ENCODE data around the gene AOAH. TPM values are rescaled to one million over a fixed set of nuclear protein-coding genes. Genes with fewer than 3 reads are reported as not detected.
A peak's percentile ranks its signal among the peaks of the same experiment; 100 is the strongest.

AOAH gene
- total RNA-seq, 1 experiment from 2014 or later, result 29.3 TPM

DNA sequence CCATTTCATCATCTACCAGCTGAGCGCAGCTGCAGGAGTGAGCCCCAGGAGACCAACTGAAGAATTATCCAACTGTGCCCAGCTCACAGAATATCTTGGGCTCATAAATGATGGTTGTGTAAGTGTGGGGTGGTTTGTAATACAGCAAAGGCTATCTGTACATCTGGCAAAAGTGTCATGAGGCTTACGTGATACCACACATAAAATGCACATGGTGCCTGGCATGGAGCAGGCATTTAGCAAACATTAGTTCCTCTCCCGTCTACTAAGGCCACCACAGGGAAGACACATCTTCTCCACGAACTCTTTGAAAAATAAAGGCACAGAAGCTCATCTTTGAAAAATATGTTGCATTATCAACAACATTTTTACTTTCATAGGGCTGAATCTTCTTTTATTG lies 32.3 kb downstream of the AOAH start:
- DNase-seq (ENCODE audit: low spot score), result no peak

DNA sequence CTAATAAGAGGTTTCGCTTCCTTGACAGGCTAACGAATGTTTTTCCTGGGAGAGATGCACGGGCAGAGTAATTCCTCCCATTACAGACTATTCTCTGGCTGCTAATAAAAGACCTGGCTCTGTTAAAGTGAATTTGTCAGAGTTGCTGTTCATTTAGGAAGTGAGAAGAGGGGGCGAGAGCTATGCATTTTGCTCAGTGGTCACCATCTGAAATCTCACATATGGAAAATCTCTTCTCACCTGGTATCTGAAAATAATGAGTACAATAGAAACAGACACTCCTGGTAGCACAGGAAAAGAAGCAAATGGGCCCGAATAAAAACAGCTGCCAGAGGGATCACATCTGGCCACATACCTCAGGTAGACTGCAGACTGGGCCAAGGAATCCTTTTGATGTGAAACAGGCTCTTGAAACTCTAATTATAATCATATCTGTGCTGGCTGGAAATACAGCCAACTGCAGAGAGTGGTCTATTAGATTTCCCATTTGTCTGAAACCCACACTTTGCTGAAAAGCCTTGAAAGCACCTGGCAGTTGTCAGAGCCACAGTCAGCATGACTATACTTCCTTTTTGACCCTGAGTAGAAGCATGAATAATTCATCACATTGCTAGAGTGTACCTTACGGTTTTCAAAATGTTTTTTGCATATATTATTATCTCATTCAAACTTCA lies 33.6 kb downstream of the AOAH start:
- DNase-seq (ENCODE audit: low spot score), result no peak

DNA sequence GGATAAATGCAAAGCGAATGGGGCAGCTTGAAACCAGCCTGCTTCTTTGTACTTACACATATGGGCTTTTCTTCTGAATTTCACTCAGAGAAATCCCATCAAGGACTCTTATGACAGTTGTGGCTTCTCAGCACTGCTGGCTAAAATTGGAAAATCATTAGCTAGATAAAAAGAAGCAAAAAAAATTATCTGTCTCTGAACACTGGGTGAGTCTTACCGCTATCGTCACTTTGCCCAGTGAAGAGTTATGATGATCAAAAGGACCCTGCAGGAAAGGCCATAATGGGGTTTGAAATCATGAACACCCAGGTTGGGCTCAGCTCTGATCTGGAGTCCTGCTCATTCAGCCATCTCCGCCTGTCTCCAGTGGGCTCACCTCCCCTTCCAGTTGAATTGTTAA lies 34.3 kb downstream of the AOAH start:
- DNase-seq (ENCODE audit: low spot score), result no peak

DNA sequence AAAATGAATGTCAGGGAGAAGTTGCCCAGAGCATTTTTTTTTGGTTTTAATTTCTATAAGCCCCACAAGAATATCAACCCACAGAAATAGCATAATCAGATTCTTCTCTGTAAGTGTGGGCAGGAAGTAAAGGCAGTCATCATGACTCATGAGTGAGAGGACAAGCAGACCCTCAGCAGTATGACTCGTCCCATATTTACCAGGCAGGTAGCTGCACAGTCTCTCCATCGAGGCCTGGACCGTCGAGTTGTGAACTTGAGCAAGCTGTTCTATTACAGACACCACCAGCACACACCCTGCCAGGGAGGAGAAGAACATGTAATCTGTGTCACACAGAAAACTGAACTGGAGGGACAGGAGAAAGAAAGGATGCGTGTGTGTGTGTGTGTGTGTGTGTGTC lies 37.8 kb downstream of the AOAH start:
- peak; percentile 56 for DNase-seq (ENCODE audit: low spot score)

DNA sequence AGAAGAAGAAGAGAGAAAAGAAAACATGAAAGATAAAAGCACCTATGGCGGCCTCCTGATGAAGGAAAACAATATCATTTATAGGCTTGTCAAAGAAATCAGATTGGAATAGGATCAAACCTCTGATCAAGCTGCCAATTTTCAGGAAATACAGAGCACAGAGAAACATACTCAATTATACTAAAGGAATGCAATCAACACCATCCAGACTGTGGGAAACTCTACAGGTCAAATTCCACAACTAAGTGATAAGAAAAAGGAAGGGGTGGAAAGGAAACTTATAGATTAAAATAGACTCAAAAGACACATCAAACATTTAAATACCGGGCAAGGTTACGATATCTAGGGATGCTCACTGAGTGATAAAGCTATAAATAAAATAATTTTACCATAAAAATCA lies 39.3 kb downstream of the AOAH start:
- no peak for DNase-seq (ENCODE audit: low spot score)

DNA sequence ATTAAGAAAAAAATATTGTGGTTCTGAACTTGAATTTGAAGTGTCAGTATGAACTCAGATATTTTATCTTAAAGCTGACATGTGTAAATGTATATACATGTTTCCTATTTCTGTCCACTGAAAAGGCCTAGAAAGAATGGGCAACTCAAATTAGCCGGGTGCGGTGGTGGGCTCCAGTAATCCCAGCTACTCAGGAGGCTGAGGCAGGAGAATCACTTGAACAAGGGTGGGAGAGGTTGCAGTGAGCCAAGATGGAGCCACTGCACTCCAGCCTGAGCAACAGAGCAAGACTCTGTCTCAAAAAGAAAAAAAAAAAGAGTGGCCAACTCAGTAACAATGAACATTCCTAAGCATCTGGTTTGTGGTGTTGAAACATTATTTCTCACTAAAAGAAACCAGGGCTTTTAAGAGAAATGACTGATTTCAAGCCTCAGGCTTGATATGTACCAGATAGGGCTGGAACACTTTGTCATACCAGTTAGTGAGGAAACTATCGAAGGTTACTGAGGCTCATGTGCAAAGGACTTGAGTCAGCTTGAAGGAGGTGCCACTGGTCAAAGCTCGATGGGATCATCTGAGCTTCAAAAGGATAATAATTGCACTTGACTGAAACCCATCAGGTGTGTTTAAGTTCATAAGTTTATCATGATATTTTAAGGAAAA lies 40.5 kb downstream of the AOAH start:
- no peak for DNase-seq (ENCODE audit: low spot score)

DNA sequence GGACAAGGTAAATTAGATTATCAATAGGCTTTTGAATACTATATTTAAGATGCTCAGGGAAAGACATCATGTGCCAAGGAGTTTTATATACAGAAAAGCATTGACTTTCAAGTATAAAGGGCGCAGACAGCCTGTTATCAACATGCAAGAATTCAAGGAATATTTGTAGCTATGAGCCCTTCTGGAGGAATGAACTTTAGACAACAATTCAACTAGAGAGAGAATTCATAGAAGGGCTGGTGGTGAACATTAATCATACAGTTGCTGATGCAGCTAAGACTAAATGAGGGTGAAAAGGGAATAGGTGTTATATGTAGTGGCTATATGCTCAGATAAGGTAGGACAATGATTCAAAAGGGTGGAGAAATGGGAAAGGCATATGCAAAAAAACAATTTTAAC lies 41.2 kb downstream of the AOAH start:
- no peak for DNase-seq (ENCODE audit: low spot score)

DNA sequence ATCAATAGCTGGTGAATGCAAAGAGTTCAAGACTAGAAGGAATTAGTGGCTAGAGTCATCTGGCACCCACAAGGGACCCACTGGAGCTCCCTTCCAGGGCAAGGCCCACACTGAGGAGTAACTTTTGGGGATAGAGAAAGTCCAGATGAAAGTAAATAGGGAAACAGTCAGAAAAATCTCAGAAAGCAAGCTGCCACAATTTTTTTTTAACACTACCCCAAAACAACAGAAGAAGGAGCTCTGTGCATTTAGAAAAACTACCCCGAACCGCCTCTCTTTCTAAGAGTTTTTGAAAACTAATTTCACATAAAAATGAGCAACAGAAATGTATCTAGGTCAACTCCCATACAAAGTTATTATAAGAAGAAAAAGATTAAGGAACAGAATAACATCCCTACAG lies 42.2 kb downstream of the AOAH start:
- DNase-seq (ENCODE audit: low spot score), result no peak

DNA sequence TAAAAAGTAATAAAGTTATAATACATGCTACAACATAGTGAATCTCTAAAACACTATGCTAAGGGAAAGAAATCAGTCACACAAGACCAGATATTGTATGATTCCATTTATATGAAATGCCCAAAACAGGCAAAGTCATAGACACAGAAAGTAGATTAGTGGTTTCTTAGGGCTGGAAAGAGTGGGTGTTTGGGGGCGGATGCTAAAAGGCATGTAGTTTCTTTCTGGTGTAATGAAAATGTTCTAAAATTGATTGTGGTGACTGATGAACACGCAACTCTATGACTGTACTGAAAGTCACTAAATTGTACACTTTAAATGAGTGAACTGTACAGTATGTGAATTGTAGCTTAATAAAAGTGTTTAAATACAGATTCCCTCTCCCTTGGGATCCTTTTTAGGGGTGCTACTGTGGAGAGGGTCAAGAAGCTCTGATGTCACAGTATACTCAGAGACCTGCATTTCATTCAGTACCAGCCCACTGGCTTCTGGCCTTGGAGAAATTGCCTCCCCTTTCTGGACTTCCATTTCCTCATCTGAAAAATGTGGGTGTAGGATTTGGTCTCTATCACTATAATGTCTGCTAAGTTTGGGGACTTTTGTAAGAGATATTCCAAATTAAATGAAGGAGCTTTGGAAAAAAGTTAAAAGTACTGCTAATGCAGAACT lies 46.4 kb downstream of the AOAH start:
- DNase-seq (ENCODE audit: low spot score), result no peak

DNA sequence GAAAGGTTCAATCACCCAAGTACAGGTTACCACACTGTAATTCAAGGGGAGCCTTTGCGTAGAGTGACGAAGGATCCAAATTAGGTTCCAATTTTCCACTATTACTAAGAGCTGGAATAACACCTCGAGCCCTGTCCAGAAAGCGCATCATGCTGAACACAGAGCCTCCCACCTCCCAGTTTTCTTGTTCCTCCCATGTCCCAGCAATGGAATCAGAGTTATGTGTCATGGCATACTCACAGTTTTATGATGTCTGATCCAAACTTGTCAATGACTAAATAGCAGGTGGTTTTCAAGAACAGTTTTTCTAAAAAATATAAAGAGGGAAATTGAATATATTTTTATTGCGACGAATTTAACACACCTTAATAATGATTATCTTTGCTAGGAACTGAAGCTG lies 50.6 kb downstream of the AOAH start:
- DNase-seq (ENCODE audit: low spot score), result no peak

DNA sequence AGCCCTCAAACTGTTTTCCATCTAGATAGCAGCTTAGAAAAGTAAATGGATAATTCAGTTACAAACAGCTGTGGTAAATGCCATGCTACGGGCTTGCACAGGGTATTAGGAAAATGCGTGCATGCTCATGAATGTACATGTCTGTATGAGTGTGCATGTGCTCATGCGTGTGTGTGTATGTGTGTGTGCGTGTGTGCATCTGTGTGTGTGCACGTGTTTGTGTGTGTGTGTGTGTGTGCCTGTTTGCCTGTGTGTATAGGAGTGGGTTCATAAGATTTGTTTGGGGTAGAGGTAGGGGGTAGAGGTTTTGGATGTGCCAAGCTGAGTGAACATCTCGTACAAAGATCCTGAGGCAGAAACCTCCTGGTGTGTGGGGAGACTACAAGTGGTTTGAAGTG lies 52.9 kb downstream of the AOAH start:
- no peak for DNase-seq (ENCODE audit: low spot score)

DNA sequence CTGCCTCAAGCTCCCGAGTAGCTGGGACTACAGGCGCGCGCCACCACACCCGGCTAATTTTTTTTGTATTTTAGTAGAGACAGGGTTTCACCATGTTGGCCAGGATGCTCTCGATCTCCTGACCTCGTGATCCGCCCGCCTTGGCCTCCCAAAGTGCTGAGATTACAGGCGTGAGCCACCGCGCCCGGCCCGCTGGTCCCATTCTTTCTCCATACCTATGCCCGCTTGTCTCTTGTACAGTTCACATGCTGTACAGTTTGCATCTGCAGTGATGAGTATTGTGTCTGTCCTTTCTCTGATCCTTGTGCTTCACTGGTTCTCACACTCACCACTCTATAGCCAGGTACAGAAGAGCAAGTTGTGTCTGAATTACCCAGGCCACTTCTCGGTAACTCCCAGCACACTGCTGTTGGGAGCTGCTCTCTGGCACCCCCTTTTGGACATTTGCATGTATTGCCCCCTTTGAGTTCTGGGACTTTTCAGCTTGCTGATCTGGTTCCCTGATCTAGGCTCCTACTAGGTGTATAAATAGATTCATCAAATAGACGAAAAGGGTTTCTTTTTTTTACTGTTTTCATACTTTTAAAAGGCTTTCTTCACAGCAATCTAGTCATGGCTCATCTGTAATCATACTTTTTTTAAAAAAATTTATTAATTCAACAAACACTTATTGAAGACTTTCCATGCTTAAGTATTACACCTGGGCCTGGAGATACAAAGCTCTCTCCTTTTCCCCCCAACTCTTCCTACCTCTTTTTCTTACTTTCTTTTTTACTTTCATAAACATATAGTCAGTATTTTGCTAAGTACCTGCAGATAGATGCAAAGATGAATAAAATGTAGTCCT lies 53.5 kb downstream of the AOAH start:
- peak; percentile 85 for DNase-seq (ENCODE audit: low spot score)

DNA sequence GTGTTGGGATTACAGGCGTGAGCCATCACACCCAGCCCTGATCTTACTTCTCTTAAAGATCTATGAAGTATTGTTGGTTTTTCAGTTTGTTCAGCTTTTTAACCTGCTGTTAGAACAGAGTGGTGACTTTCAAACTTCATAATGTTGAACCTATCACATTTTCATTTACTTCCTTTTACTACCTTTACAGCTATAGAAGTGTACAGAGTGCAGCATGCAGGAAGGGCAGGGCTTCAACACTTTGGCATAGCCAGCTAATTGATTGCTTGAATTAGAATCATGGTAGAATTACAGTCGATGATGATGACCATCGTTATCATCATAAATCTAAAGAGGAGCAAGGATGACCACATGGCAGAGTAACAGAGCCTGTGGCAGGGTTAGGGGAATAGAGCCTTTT lies 55.5 kb downstream of the AOAH start:
- DNase-seq (ENCODE audit: low spot score), result no peak

DNA sequence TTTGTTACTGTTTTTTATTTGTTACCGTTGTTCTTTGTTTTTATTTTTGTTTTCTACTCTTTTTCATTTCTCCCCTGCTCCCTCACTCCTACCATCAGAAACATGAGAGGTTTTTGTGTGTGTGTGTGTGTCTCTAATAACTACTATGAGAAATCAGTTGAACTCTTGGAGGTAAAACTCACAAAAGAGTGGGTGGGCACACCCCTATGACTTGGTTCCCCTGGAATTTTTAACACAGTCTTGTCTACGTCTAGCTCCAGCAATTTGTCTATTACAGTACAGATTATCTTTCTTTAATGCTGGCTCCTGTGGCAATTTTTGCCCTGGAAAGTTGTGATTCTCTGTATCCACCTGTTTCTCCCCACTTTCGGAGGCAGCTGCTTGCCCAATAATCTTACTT lies 56.2 kb downstream of the AOAH start:
- DNase-seq (ENCODE audit: low spot score), result no peak

DNA sequence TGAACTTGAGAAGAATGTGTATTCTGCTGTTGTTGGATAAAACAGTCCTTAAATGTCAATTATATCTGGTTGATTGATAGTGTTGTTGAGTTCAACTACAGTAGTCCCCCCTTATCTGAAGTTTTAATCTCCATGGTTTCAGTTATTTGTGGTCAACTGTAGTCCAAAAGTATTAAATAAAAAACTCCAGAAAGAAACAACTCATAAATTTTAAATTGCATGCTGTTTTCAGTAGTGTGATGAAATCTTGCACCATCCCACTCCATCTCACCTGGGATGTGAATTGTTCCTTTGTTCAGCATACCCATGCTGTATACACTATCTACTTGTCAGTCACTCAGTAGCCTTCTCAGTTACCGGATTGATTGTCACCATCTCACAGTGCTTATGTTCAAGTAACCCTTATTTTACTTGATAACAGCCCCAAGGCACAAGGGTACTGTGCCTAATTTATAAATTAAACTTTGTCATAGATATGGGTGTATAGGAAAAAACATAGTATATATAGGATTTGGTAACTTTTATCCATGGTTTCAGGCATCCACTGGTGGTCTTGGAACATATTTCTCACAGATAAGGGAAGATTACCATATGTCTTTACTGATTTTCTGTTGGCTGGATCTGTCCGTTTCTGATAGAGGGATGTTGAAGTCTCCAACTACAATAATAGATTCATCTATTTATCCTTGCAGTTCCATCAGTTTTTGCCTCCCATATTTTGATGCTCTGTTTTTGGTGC lies 57.1 kb downstream of the AOAH start:
- DNase-seq (ENCODE audit: low spot score), result peak; percentile 85

DNA sequence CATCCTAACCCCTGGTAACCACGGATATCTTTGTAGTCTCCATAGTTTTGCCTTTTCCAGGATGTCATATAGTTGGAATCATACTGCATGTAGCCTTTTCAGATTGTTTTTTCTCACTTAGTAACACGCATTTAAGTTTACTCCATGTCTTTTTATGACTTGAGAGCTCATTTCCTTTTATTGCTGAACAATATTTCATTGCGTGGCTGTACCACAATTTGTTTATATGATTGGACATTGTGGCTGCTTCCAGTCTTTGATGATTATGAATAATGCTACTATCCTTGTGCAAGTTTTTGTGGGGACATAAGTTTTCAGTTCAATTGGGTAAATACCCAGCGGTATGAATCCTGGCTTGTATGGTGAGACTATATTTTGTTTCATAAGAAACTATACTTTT lies 60.8 kb downstream of the AOAH start:
- peak; percentile 35 for DNase-seq (ENCODE audit: low spot score)

DNA sequence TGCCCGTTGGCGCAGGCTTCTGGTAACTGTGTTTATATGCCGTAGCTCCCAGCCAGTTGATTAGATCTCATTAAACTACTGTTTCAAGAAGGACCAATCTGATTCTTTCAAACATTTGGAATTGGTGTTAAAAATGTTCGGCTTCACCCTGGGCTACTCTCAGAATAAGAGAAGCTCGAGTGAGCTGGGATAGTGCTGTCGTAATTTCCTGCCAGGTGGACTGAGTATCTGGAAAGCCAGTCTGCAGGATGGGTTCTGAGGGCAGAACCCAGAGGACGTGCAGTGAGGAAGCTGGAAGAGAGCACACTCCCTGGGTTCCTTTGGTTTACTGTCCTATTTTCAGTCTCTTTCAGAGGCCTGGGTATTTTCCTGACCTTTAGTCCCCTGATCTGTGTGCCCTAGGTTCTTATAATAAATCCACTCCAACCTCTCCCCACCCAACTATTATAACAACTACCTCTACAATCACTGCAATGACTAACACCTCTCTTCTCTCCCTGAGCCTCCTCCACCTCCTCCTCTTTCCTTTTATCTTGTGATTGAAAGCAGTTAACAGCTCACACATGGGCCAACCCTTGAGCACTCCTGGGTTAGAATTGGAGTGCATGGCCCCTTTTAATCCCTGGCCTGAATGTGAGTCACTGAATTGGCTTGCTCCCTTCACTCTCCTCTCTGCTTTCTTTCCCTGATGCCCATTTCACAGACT lies 63.0 kb downstream of the AOAH start:
- DNase-seq (ENCODE audit: low spot score), result peak; percentile 78

DNA sequence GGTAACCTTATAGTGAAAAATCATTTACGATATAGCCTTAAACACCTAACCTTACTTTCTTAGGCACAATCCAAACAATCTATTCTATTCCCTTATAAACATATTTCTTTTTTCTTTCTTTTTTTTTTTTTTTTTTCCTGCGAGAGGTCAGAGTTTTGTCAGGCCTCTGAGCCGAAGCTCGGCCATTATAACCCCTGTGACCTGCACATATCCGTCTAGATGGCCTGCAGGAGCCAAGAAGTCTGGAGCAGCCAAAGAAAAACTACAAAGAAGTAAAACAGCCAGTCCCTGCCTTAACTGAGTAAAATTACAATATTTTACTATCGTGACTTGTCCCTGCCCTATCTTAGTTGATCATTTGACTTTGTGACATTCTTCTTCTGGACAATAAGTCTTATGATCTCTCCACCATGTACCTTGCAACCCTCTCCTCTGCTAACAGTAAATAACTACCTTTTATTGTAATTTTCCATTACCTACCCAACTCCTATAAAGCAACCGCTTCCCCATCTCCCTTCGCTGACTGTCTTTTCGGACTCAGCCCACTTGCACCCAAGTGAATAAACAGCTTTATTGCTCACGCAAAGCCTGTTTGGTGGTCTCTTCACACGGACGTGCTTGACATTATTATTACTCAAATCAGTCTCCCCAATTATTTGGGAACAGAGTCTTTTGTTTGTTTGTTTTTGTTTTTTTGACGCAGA lies 64.5 kb downstream of the AOAH start:
- no peak for DNase-seq (ENCODE audit: low spot score)

DNA sequence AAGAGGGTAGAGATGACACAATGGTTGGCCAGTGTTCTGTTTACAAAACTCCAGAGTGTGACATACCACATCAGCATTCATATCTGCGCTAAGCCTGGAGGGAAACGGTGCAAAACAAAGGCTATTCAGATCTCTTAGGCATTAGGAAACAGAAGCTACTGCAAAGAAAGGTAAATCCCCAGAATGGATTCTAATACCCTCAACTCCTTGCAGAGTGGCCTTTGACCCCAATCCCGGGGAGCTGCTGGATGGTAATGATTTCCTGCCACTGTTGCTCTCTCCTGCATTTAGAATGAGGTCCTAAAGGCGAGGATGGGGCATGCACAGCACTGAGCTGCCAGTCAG lies 65.2 kb downstream of the AOAH start:
- DNase-seq (ENCODE audit: low spot score), result peak; percentile 93

DNA sequence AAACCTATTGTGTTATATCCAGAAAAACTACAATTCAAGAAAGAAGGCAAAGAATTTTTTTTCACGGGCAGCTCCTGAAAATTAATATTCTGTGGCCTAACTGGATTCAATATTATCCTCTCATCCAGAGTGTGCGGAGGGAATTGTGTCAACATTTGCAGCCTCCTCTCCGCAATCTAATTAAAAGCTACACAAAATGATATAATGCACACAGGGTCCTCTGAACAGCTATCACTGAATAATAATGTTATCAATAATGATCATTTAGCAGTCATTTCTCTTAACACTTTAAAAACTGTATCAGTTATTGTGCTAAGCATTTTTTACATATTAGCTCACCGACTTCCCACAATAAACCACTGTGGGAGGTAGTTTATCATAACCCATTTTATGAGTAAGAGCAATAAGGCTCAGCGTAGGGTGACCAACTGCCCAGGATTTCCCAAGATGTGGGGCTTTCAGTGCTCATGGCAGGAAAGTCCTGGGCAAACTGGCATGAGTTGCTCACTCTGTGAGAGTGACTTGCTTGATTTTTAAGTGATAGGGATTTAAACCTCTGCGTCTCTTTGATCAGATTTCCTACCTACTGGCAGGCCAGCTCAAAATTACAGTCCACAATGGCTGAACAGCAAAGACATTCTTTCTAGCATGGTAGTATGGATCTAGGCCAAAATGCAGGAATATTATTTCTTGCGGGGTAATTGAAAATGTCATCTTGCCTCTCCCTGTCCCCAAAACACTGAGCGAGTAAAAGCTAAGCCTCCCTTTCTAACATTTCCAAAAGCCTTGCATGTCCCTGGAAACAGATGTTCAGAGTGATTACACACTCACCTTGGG lies 65.7 kb downstream of the AOAH start:
- DNase-seq (ENCODE audit: low spot score), result peak; percentile 96
